GM12878 (cell line): ENCODE data around the gene KEL.

ENCODE experiments used
- NR2C2 ChIP-seq: IDR thresholded peaks from 2 replicates; pipeline ENCODE4 v1.6.1; 2011; ENCODE audit warnings: borderline replicate concordance, low read depth; ENCODE audit not compliant: control insufficient read depth, insufficient read length
- RAD21 ChIP-seq: IDR thresholded peaks from 2 replicates; pipeline ENCODE4 v1.6.1; 2011; ENCODE audit warnings: mild to moderate bottlenecking, low read depth, low read length, moderate library complexity; ENCODE audit not compliant: insufficient read depth
- RBBP5 ChIP-seq: fragments of 200-600 bp; sonication (generic); conservative IDR thresholded peaks from 2 replicates; pipeline ENCODE4 v1.6.1; 2016
- ZNF217 ChIP-seq: fragments of 450-650 bp; IDR thresholded peaks from 2 replicates; pipeline ENCODE4 v1.6.1; 2017; ENCODE audit warnings: antibody characterized with exemption, mild to moderate bottlenecking

DNA sequence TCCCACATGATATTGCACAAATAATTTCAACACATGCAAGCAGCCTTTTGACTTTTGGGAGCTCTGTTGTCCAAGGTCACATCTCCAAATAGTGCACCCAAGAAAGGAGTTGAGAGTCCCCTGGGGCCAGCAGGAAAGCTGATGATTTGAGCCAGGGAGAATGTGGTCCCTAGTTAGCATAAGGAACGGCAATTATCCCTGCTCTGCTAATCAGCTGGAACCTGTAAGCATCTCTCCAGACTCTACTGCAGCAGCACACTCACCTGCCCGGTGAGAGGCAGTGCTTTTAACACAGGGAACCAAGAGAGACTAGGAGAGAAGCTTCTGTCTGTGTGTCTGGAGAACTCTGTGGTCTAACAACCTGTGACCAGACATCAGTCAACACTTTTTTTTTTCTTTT lies 45.7 kb downstream of the KEL start:
- TF ChIP-seq ZNF217 = no peak
- no peak for TF ChIP-seq RAD21
- no peak for TF ChIP-seq NR2C2
- no peak for TF ChIP-seq RBBP5
